C4-2B (cell line): Measurements from ENCODE around the gene AIP.
A peak's percentile ranks its signal among the peaks of the same experiment; 100 is the strongest.

Experiments
- ZFX ChIP-seq: fragments of 450-650 bp; IDR thresholded peaks from 2 replicates; pipeline ENCODE4 v1.6.1; 2017
- TF ChIP-seq, protein P1 (sequence below): fragments of 450-650 bp; conservative IDR thresholded peaks from 2 replicates; pipeline ENCODE4 v1.5.1; 2017; ENCODE audit warnings: mild to moderate bottlenecking

DNA sequence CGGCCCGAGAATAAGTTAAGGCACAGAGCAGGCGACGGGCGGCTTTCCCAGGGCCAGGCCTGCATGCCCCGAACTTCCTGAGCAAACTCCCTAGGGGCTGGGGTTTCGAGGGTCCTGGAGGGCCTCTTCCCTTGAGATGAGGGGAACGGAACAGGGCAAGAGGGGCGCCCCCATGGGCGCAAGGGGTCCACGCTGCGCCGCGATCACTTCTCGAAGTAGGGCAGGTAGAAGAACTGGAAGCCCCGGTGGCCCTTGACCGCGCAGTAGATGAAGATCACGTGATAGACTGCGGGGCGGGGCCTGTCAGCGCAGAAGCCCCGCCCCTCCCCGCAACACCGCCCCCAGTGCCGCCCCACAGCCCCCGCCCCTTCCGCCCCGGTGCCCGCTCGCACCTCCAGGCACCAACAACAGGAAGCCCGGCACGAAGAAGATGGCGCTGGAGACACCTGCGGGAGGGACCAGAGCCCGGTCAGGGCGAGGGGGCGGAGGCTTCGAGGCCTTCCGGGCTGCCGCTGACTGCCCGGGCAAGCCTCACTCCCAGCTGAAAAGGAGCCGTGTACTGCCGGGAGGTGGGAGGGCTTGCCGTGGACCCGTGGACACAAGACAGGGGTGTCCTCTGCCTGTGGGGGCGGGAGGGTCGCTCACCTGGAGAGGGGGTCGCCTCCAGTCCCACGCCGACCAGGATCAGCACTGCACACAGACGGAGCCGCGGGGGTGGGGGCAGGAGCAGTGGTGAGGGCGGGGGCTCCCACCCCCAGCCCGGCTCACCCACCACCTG lies 18.2 kb upstream of the AIP start:
- TF ChIP-seq, protein P1, sequence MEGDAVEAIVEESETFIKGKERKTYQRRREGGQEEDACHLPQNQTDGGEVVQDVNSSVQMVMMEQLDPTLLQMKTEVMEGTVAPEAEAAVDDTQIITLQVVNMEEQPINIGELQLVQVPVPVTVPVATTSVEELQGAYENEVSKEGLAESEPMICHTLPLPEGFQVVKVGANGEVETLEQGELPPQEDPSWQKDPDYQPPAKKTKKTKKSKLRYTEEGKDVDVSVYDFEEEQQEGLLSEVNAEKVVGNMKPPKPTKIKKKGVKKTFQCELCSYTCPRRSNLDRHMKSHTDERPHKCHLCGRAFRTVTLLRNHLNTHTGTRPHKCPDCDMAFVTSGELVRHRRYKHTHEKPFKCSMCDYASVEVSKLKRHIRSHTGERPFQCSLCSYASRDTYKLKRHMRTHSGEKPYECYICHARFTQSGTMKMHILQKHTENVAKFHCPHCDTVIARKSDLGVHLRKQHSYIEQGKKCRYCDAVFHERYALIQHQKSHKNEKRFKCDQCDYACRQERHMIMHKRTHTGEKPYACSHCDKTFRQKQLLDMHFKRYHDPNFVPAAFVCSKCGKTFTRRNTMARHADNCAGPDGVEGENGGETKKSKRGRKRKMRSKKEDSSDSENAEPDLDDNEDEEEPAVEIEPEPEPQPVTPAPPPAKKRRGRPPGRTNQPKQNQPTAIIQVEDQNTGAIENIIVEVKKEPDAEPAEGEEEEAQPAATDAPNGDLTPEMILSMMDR: no peak
- 0 out of 2 replicates have a peak, but pooled peaks have one; percentile 40 for TF ChIP-seq ZFX
